Muscle layer of duodenum (tissue), 2 donors: ENCODE results near the gene MAP2K3.
"Not testable (repeated sequence)": the region's sequence is repeated elsewhere in the genome, so short reads cannot be mapped to it uniquely, and the experiment has no call there.

Experiments used
- H3K27ac ChIP-seq: one replicate; pipeline ENCODE4 v1.7.0; 2013; ENCODE audit warnings: mild to moderate bottlenecking, low read length
- H3K27me3 ChIP-seq: one replicate; pipeline ENCODE4 v1.7.0; 2013; ENCODE audit warnings: low read depth, mild to moderate bottlenecking, control low read depth, low read length
- H3K36me3 ChIP-seq, 2 donors: one replicate each; pipeline ENCODE4 v1.7.0; 2013; ENCODE audit warnings: low read length in 2 of 2, control low read depth in 1 of 2, mild to moderate bottlenecking in 1 of 2; ENCODE audit not compliant: insufficient read depth in 2 of 2, control insufficient read depth in 1 of 2
- H3K4me1 ChIP-seq, 2 donors: one replicate each; pipeline ENCODE4 v1.7.0; 2013; ENCODE audit warnings: low read length in 2 of 2, mild to moderate bottlenecking in 2 of 2, control low read depth in 1 of 2, moderate library complexity in 1 of 2; ENCODE audit not compliant: insufficient read depth in 2 of 2, control insufficient read depth in 1 of 2
- H3K4me3 ChIP-seq, 2 donors: one replicate each; pipeline ENCODE4 v1.7.0; 2013; ENCODE audit warnings: low read length in 2 of 2, low read depth in 1 of 2, mild to moderate bottlenecking in 1 of 2
- H3K9me3 ChIP-seq, 2 donors: one replicate each; pipeline ENCODE4 v1.7.0; 2013; ENCODE audit warnings: low read length in 2 of 2, control low read depth in 1 of 2, mild to moderate bottlenecking in 1 of 2; ENCODE audit not compliant: control insufficient read depth in 1 of 2
- donor health status: healthy.

MAP2K3 gene

DNA sequence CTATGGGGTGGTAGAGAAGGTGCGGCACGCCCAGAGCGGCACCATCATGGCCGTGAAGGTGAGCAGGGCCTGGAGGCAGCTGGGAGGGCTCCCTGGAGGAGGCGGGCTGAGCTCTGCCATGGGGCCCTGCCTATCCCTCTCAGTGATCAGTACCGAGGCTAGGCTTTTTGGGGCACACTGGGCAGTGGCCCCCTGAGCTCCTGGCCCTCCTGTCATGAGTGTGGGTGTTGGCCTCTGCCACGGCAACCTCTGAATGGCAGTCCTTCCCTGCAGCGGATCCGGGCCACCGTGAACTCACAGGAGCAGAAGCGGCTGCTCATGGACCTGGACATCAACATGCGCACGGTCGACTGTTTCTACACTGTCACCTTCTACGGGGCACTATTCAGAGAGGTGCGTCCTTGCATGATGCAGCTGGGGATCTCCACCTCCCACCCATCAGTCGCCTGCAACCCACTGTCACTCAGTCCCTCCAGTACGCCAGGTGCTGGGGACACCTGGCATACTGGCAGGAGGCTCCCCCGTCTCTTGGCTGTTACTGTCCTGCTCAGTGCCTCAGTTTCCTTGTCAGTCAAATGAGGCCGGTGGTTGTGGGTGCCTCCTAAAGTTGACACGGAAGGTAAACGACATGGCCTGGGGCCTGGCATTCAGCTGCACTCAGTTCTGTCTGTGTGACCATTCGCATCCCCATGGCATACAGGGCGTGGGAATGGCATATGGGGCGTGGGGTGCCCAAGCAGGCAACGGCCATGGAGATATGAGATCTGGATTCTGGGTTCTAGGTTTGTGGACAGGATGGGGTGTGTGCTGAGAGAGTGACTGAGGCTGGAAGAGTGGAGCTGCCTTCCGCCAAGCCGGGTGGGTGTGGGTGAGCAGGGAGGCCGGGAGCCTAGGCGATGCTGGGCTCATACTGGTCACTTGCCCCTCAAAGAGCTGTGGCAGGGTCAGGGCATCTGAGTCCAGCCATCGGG, 16.4 kb downstream of the MAP2K3 start:
- peaks cover 0 to 8% of the 10 kb centered on the region in 2 donors for H3K4me1 ChIP-seq
- peaks cover 36 to 73% of the 10 kb centered on the region in 2 donors for H3K36me3 ChIP-seq
- H3K4me3 ChIP-seq, result no peak overlapping the region
- H3K9me3 ChIP-seq, result no peaks in the 10 kb centered on the region
- no peak overlapping the region for H3K27ac ChIP-seq
- no peaks in the 10 kb centered on the region for H3K27me3 ChIP-seq

DNA sequence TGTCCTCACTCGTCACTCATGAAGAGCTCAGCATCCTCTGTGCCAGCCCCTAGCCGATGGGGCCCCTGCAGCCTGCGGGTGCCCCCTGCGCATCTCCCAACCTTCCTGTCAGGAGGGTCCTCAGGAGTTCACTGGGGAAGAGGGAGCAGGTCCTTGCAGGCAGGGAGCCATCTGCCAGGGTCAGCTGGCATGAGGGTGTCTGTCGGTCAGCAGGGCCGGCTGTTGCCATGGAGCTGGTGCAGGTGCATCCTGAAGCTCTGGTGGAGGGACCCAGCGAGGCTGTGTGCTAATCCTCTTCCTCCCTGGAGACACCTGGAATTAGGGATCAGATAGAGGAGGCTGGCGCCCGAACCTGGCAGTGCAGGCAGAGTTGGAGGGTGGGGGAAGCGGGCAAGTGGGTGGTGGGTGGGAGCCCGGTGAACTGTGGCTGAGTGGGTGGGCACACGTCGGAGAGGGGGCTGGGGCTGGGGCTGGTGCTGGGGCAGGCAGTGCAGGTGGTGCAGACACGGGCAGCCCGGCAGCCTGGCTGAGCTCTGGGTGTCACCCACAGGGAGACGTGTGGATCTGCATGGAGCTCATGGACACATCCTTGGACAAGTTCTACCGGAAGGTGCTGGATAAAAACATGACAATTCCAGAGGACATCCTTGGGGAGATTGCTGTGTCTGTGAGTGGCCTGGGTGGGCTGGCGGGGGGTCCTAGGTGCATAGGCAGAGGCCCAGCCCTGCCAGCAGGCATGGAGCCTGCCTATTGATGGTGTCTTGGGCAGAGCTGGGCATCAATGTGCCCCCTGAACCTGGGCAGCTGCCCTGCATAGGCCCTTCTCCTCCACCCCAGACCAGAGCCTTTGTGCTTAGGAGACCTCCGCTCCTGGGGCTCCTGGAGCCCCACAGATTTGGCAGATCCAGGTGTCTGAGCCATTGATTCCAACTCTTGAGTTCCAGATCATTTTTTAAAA, 17.4 kb downstream of the MAP2K3 start:
- Histone ChIP-seq H3K4me3 (no peak overlapping the region), H3K9me3 (no peaks in the 10 kb centered on the region), H3K4me1 (no peaks in the 10 kb centered on the region), H3K27ac (no peak overlapping the region), H3K36me3 (peaks cover 36 to 76% of the 10 kb centered on the region in 2 donors), H3K27me3 (no peaks in the 10 kb centered on the region)

DNA sequence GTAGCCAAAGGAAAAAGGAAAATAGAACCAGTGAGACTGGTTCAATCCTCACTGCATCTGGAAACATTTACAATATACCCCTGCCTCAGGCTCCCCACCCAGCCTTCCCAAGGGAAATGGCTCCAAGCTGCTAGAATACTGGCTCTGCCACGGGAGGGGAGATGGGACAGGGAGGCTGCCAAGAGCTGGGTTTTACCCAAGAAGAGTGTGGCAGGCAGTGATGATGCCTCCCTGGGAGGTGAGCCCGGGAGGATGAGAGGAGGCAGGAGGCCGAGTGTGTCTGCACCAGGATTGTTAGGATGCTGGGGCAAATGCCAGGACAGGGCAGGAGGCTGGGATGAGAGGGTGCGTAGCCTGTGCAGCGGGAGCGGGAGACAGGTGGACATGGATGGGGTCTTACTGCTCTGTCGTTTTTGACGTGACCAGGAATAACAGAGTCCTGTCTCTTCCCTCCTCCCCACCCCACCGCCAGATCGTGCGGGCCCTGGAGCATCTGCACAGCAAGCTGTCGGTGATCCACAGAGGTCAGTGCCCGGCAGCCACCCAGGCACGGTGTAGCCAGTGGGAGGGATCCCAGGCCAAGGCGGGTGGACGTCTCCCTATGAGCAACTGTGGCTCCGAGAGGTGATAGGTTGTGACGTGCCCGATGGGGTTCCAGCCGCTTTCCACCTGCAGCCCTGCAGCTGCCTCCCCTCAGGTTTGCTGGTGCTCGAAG, 18.4 kb downstream of the MAP2K3 start:
- H3K27ac ChIP-seq, result no peak overlapping the region
- peaks cover 36 to 76% of the 10 kb centered on the region in 2 donors for H3K36me3 ChIP-seq
- H3K9me3 ChIP-seq, result no peaks in the 10 kb centered on the region
- H3K4me1 ChIP-seq, result no peaks in the 10 kb centered on the region
- H3K27me3 ChIP-seq, result no peaks in the 10 kb centered on the region
- H3K4me3 ChIP-seq, result no peak overlapping the region

DNA sequence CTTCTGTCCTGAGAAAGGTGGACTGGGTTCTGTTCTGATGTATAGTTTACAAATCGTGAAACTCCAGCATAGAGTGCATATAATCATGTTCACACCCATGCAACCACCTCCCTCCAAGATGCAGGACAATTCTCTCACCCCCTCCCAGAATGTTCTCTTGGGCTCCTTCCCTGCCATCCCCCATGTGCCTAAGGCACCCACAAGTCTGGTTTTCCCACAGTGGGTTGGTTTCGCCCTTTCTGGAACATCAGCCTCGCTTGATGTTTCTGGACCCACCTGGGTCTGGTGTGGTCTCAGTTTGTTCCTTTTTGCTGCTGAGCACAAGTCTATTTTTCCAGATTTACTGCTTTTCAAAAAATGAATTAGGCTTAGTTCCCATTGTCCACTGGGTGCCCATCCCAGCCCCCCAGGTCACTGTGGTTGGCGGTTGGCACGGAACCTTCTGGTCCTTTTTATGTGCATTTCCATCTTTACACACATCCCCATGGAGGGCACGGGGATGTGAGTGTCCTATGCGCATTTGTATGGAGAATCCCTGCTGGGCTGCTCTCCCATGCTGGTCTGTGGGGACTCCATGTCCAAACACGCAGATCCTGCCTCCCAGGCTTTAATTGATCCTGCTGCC, 19.0 kb downstream of the MAP2K3 start:
- no peak overlapping the region for H3K4me3 ChIP-seq
- H3K27ac ChIP-seq, result no peak overlapping the region
- H3K36me3 ChIP-seq, result peaks cover 36 to 73% of the 10 kb centered on the region in 2 donors
- no peaks in the 10 kb centered on the region for H3K27me3 ChIP-seq
- no peaks in the 10 kb centered on the region for H3K4me1 ChIP-seq
- peaks cover 0 to 1% of the 10 kb centered on the region in 2 donors for H3K9me3 ChIP-seq

DNA sequence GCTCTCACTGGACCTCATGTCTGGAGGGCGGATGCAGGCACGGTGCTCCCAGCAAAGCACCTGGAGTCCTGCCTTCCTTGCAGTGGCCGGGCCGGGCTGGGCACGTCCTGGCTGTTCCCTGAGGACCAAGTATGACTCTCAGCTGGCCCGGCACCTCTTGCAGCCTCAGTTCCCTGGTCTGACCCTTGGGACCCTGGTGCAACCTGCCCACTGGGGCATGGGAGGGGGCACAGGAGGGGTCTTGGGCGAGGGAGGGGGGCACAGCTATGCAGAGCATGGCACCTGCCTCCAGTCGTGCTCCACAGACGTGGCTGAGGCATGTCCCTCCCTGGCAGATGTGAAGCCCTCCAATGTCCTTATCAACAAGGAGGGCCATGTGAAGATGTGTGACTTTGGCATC, 19.6 kb downstream of the MAP2K3 start:
- peaks cover 0 to 7% of the 10 kb centered on the region in 2 donors for H3K9me3 ChIP-seq
- H3K36me3 ChIP-seq, result peaks cover 33 to 73% of the 10 kb centered on the region in 2 donors
- H3K4me1 ChIP-seq, result no peaks in the 10 kb centered on the region
- H3K4me3 ChIP-seq, result no peak overlapping the region
- H3K27me3 ChIP-seq, result no peaks in the 10 kb centered on the region
- no peak overlapping the region for H3K27ac ChIP-seq

DNA sequence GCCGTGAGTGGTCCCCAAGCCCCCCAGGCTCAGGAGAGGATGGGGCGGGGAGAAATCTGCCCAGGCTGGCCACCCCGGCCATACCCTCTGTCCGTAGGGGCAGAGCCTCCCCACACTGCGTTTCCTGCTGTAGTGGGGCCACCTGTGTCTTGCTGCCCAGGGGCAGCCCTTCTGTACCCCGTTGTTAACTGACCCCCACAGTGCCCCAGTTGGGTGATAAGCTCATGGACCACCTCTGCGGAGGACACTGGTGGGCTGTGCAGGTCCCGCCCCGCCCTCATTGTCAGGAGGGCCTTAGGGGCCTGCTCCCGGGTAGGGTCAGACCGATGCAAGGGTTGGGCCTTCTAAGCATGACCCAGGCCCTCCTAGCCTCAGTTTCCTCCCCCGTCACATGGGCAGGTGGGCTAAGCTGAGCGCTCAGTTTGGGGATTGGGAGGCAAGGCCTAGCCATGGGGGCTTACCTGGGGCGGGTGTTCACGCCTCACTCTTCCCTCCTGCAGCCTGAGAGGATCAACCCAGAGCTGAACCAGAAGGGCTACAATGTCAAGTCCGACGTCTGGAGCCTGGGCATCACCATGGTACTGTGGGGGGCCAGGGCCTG, 20.1 kb downstream of the MAP2K3 start:
- H3K4me3 ChIP-seq, result not testable (repeated sequence)

DNA sequence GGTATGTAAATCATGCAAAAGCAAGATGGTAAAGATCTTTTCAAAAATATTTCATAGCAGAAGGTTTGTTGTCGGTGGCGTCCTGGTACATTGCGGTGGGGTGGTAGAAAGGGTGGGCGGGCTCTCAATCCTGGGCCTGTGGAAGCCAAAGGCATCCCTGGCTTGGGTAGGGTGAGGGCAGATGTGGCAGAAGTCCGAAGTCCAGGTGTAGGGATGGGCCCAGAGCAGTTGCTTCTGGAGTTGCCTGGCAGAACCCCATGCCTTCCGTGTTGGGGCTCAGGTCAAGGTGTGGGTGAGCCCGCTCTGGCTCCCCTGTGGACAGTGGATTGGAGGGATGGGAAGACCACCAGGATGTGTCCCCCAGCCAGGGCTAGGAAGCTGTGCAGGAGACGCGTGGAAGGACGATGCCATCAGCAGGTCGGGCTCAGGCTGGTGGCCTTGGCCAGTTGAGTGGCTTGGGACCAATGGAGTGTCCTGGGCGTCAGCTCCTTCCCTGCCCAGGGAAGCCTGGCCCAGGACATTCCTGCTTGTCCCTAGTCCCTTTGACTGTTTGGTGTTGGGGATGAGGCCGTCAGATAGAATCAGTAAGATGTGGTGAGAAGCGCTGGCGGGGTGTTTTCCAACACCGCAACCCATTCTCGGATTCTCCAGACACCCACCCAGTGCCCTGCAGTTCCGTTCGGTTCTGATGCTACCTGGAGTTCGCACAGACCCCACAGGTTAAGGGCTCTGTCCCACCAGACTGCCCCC, 21.1 kb downstream of the MAP2K3 start:
- not testable (repeated sequence) for H3K9me3 ChIP-seq, H3K27me3 ChIP-seq, H3K27ac ChIP-seq, H3K4me3 ChIP-seq, H3K4me1 ChIP-seq
- peaks cover 25 to 61% of the 10 kb centered on the region in 2 donors for H3K36me3 ChIP-seq

More for the DNA sequence above, 20.1 kb downstream of the MAP2K3 start:
- H3K36me3 ChIP-seq, result peaks cover 33 to 70% of the 10 kb centered on the region in 2 donors
- H3K4me1 ChIP-seq, H3K27me3 ChIP-seq, H3K9me3 ChIP-seq, H3K27ac ChIP-seq: not testable (repeated sequence)

DNA sequence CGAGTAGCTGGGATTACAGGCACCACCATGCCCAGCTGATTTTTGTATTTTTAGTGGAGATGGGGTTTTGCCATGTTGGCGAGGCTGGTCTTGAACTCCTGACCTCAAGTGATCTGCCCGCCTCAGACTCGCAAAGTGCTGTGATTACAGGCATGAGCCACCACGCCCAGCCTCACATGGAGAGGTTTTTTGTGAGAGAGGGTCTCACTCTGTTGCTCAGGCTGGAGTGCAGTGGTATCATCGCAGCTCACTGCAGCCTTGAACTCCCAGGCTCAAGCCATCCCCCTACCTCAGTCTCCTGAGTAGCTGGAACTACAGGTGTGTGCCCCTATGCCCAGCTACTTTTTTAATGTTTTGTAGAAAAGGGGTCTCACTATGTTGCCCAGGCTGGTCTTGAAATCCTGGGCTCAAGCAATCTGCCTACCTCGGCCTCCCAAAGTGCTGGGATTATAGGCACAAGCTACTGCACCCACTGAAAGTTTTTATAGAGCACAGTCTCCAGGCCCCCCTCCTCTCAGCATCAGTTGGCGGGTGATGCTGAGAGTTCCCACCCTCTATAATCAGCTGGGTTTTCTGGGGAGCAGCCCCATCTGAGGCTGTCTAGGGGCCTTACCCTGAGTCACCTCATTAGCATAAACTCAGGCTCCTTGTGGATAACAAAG, 22.2 kb downstream of the MAP2K3 start:
- H3K4me3 ChIP-seq, H3K27me3 ChIP-seq, H3K27ac ChIP-seq, H3K9me3 ChIP-seq, H3K4me1 ChIP-seq: not testable (repeated sequence)
- peaks cover 14 to 50% of the 10 kb centered on the region in 2 donors for H3K36me3 ChIP-seq

DNA sequence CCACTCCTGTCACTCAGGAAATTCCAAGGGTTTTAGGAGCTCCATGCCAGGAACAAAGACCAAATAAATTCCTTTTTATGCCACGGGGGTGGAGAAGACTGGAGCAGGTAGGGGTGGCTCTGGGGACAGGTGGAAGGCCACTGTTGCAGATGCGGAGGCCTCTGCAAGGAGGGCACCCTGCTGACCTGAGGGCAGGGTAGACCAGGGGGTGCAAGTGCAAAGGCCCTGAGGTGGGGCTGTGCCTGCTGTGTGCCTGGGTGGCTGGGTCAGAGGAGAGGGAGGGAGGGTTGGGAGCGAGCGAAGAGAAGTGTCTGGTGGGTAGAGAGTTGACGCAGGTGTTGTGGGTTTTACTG, 22.7 kb downstream of the MAP2K3 start:
- H3K27me3 ChIP-seq, H3K4me3 ChIP-seq, H3K27ac ChIP-seq, H3K4me1 ChIP-seq, H3K9me3 ChIP-seq: not testable (repeated sequence)
- peaks cover 13 to 49% of the 10 kb centered on the region in 2 donors for H3K36me3 ChIP-seq
